Keratinocyte (primary cell): ENCODE data around the gene S100A6.

Experiments used
- CTCF ChIP-seq, 3 experiments: IDR thresholded peaks in 1 of 3; conservative IDR thresholded peaks in 1 of 3; optimal IDR thresholded peaks in 1 of 3; 2 replicates in 2 of 3; 3 replicates in 1 of 3; pipeline versions ENCODE3 to v1.5.1; 2011; ENCODE audit warnings: low read length in 3 of 3, mild to moderate bottlenecking in 3 of 3, moderate library complexity in 2 of 3, control low read depth in 1 of 3, inconsistent platforms in 1 of 3; ENCODE audit not compliant: insufficient read depth in 2 of 3; ENCODE audit errors: extremely low read depth in 1 of 3
- EZH2 ChIP-seq: IDR thresholded peaks from one replicate; pipeline ENCODE4 v1.6.1; 2012; ENCODE audit warnings: inconsistent platforms, mild to moderate bottlenecking, low read length, moderate library complexity

- TF ChIP-seq CTCF (optimal IDR thresholded peaks at IDR 0.05 in 1 of 3, IDR thresholded peaks at IDR 0.05 in 1 of 3, conservative IDR thresholded peaks at IDR 0.05 in 1 of 3; ENCODE audit: extremely low read depth in 1 of 3, insufficient read depth in 2 of 3, low read length in 3 of 3) (no peak), EZH2 (no peak)
Observed at GRCh38 chr1:153520818-153521476, 14.8 kb downstream of the S100A6 start.
